ENCODE measurements around the gene RIC3.
"Not testable (repeated sequence)": the region's sequence is repeated elsewhere in the genome, so short reads cannot be mapped to it uniquely, and the experiment has no call there.

RIC3 gene

GRCh38 chr11:8186429-8186828 is 17.6 kb upstream of the RIC3 start:
- DNase-seq, result no peak

GRCh38 chr11:8183111-8183510 is 14.3 kb upstream of the RIC3 start:
- no peak for DNase-seq

- DNase-seq, result no peak
Observed at GRCh38 chr11:8180469-8180868, 11.6 kb upstream of the RIC3 start.

GRCh38 chr11:8178297-8178696 is 9.5 kb upstream of the RIC3 start:
- DNase-seq, result no peak

DNA sequence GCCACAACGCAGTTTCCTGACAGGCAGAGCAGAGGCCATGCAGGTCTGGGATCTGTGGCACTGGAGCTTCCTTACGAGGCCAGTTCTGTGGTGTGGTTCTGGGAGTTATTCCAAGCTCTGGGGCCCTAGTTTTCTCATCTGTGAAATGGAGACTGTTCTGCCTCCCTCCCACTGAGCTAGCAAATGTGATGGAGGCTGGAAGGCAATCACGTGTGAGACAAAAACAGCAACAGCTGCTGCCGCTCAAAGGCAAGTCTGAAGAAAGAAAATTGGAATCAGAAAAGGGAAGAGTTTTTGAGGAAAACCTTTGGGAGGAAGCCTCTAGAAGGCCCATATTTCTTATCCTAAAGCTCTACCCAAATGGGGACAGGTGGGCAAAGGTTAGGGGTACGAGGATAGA is 8.3 kb upstream of the RIC3 start:
- DNase-seq, result no peak

DNA sequence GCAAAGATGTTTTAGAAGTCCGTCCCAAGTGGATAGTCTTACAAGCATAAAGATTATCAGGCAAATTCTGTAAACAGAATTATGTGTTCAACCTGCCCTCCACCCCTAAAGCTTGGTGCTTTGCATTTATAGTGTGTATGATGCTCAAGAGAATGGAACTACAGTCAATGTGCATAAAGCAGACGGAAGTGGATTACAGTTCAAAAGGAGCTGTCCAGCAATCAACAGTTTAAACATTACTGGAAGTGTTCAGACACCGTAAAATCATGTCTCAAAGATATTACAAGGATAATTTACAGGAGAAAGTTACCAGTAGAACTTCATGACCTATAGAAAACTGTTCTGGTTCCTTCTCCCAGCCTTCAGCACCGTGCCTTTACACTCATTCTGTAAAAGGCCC is 1.0 kb downstream of the RIC3 start:
- no peak for DNase-seq

DNA sequence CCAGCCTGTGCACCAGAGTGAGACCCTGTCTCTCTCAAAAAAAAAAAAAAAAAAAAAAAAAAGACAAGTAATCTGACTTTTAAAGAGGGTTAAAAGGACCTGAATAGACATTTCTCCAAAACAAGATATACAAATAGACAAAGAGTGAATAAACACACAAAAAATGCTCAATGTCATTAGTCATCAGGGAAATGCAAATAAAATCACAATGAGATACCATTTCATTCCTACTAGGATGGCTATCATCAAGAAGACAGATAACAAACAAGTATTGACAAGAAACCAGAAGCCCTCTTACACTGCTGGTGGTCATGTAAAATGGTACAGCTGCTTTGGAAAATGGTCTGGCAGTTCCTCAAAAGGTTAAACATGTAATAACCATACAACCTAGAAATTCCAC is 4.1 kb downstream of the RIC3 start:
- DNase-seq, result no peak

DNA sequence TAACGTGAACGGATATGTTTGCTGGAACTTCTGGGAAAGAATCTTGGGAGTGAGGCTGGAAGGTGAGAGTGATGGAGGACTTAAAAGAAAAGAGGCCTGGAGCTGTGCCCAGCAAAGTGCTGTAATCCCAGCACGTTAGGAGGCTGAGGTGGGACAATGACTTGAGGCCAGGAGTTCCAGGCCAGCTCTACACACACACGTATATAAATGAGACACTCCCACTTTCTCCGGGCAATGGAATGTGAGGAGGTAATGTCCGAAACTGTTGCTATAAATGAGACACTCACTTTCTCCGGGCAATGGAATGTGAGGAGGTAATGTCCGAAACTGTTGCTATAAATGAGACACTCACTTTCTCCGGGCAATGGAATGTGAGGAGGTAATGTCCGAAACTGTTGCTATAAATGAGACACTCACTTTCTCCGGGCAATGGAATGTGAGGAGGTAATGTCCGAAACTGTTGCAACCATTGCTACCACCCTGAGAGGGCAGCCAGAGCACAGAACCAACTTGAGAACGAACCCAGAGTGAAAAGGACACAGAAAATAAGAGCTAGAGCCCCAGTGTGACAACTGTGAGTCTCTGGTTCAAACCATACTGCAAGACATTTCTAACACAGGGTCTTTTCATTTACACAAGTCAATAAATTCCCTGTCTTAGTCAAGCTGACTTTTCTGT is 7.1 kb downstream of the RIC3 start:
- not testable (repeated sequence) for DNase-seq

DNA sequence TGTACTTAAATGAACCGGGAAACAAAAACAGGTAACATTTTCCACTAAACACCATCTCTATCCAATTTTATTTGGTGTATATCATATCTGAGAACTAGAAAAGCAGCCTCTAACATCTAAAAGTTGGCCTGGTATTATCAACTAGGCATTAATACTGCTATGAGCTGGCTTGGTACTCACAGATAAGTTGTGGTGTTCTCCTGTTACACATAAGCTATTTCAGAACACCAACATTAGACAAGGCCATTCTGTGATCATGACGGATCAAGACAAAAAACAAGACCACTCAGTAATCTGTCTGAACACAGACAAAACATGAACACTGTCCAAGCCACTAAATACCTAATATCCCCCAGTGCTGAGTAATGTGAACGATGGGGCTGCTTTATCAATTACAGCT is 11.9 kb downstream of the RIC3 start:
- DNase-seq, result no peak

DNA sequence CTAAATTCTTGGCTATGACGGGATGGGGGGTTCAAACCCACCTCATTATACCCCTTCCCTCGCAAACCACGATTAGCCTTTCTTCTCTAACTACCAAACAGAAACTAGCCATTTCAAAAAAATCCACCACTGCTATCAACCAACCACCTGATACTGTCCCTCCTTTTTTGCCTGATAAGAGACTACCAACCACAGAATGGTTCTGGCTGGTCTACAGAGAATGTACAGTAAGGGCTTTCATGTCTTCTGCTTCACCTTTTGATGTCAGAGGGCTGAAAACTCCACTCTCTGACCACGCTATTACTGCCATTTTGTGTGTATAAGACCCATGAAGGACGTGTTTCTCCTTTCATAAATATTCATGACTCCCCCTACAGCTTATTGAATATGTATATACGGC is 19.1 kb downstream of the RIC3 start:
- DNase-seq, result no peak

GRCh38 chr11:8138526-8138925 is 30.3 kb downstream of the RIC3 start:
- DNase-seq, result no peak

DNA sequence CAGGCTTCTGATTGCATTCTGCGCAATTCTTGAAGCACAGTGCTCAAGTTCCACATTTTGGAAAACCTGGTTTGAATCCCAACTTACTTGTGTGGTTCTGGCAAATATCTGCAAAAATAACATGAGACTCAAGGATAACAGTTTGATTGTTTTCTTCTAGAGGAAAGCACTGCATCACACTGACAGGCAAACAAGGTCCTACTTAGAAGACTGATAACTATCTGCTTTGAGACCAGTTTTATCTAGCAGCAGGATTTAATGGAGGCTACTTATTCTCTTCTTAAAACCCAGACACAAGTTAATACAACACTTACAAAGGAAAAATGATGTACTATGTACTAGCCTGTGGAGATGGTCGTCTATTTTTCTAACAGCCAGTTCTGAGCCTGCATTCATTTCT is 41.4 kb downstream of the RIC3 start:
- no peak for DNase-seq

GRCh38 chr11:8126649-8127289 is 42.1 kb downstream of the RIC3 start:
- DNase-seq, result no peak

- DNase-seq, result no peak
Observed at GRCh38 chr11:8122173-8122764, 46.6 kb downstream of the RIC3 start.

DNA sequence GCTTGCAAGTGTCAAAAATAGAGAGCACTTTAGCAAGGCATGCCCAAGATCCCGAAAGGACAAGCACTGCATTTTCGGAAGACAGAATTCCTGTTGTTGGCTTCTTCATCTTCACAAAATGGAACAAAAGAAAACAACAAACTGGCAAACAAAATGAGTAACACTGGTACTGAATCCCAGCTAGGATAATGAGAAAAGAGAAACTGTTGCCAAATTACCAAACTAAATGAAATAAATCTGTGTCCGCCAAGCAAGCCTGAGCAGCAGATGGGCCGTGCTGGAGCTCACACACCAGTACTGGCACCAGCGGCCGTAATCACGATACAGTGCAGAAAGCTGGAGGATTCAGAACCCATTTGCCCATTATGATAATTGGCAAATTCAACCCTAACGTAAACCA is 57.2 kb downstream of the RIC3 start:
- DNase-seq, result no peak

GRCh38 chr11:8110396-8110795 is 58.4 kb downstream of the RIC3 start:
- no peak for DNase-seq

GRCh38 chr11:8109675-8110074 is 59.1 kb downstream of the RIC3 start:
- DNase-seq, result no peak

DNA sequence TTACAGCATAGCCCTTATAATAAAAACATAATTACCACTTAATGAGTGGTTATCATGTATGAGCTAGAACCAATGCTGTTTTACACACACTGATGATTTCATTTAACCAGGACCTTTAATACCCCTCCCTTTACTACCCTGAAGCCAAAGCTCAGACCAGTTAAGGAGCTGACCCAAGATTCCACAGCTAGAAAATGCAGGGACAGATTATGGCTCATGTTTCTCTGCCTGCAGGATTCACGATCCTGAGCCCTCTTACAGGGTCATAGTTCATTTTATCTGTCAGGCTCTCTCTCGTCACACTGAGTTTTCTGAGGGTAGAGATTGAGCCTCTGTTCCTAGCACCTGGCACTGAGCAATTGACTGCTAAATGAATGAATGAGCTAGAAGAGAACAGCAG is 60.4 kb downstream of the RIC3 start:
- DNase-seq, result no peak

- no peak for DNase-seq
Observed at GRCh38 chr11:8107642-8108041, 61.2 kb downstream of the RIC3 start.

- DNase-seq, result no peak
Observed at GRCh38 chr11:8106679-8107078, 62.1 kb downstream of the RIC3 start.

GRCh38 chr11:8105666-8106065 is 63.2 kb downstream of the RIC3 start:
- no peak for DNase-seq

DNA sequence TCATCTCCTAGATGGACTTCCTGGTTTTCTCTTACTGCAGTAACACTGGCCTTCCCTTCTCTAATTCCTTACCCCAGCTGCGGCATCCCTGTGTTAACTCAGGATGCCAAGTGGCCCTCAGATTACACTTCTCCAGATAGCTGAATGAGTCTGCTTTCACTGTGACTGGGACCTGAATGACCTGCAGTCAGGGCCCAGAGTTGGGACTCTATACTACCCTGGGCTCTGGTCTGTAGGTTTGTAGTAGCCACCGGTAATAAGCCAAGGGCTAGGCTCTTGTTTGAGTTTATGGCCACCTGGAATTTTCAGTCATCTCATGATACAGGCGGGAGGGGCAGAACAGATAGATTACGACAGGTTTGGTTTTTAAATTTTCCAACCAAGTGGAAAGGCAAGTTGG is 63.7 kb downstream of the RIC3 start:
- DNase-seq, result no peak

- no peak for DNase-seq
Observed at GRCh38 chr11:8103909-8104308, 64.9 kb downstream of the RIC3 start.

GRCh38 chr11:8102965-8103364 is 65.9 kb downstream of the RIC3 start:
- no peak for DNase-seq

Data from femur (tissue), 1 donor.